ENCODE results near the gene SOWAHD.

DNA sequence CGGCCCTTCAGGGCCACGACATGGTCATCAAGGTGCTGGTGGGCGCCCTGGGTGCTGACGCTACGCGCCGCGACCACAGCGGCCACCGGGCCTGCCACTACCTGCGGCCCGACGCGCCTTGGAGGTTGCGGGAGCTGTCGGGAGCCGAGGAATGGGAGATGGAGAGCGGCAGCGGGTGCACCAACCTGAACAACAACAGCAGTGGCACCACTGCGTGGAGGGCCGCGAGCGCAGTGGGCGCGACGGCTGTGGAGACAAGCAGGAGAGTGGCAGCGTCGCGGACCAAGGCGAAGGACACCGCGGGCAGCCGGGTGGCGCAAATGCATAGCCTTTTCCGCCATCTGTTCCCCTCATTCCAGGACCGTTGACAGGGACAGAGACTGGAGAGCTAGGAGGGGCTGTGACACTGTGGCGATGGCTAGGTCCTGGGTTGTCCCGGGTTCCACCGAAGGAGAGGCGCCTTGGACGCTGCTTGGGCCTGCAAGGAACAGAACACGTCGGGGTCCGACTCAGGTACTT is 919 bp downstream of the SOWAHD start:
- TF ChIP-seq, protein P1, sequence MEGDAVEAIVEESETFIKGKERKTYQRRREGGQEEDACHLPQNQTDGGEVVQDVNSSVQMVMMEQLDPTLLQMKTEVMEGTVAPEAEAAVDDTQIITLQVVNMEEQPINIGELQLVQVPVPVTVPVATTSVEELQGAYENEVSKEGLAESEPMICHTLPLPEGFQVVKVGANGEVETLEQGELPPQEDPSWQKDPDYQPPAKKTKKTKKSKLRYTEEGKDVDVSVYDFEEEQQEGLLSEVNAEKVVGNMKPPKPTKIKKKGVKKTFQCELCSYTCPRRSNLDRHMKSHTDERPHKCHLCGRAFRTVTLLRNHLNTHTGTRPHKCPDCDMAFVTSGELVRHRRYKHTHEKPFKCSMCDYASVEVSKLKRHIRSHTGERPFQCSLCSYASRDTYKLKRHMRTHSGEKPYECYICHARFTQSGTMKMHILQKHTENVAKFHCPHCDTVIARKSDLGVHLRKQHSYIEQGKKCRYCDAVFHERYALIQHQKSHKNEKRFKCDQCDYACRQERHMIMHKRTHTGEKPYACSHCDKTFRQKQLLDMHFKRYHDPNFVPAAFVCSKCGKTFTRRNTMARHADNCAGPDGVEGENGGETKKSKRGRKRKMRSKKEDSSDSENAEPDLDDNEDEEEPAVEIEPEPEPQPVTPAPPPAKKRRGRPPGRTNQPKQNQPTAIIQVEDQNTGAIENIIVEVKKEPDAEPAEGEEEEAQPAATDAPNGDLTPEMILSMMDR (IDR thresholded peaks at IDR 0.05): no peak
- TF ChIP-seq POLR2AphosphoS5 (IDR thresholded peaks at IDR 0.05) (no peak), POLR2A (IDR thresholded peaks at IDR 0.05) (no peak), EP300 (IDR thresholded peaks at IDR 0.05) (no peak)

Measured in gastroesophageal sphincter (tissue), 3 donors.